HepG2 (cell line): ENCODE data around the gene PPP1R12C.

ENCODE experiments used
- CREM ChIP-seq, 2 experiments: sonication (generic) in 1 of 2; formaldehyde crosslinking in 1 of 2; IDR thresholded peaks; 2 replicates each; pipeline versions ENCODE4 v1.4.0 to v1.6.1; 2016 to 2020; ENCODE audit warnings: antibody characterized with exemption in 1 of 2, mild to moderate bottlenecking in 1 of 2, missing genetic modification reagents in 1 of 2
- EZH2 ChIP-seq: conservative IDR thresholded peaks from 2 replicates; pipeline ENCODE4 v1.6.1; 2012; ENCODE audit warnings: mild to moderate bottlenecking, low read depth, low read length, moderate library complexity
- KMT2A ChIP-seq: sonication (generic); formaldehyde crosslinking; IDR thresholded peaks from 2 replicates; pipeline ENCODE4 v1.4.0; 2020; ENCODE audit warnings: missing genetic modification reagents
- MXD4 ChIP-seq: IDR thresholded peaks from 2 replicates; pipeline ENCODE4 v1.6.1; 2016; ENCODE audit warnings: mild to moderate bottlenecking, missing biosample characterization, missing genetic modification reagents
- RBM22 ChIP-seq: fragments of 200-400 bp; formaldehyde crosslinking; optimal IDR thresholded peaks from 2 replicates; pipeline ENCODE3; 2017; ENCODE audit warnings: mild to moderate bottlenecking, low read length, moderate library complexity
- SMAD3 ChIP-seq: sonication (generic); formaldehyde crosslinking; IDR thresholded peaks from 2 replicates; pipeline ENCODE4 v1.4.0; 2020; ENCODE audit warnings: missing genetic modification reagents
- XBP1 ChIP-seq: sonication (generic); formaldehyde crosslinking; IDR thresholded peaks from 2 replicates; pipeline ENCODE4 v1.5.0; 2020; ENCODE audit warnings: missing genetic modification reagents
- ZBTB33 ChIP-seq: sonication (generic); formaldehyde crosslinking; IDR thresholded peaks from 2 replicates; pipeline ENCODE4 v1.4.0; 2020; ENCODE audit warnings: missing genetic modification reagents
- TF ChIP-seq, protein P1 (sequence below): sonication (generic); formaldehyde crosslinking; IDR thresholded peaks from 2 replicates; pipeline ENCODE4 v1.4.0; 2020; ENCODE audit warnings: low read depth, missing genetic modification reagents
- TF ChIP-seq, protein P2 (sequence below): sonication (generic); formaldehyde crosslinking; IDR thresholded peaks from 2 replicates; pipeline ENCODE4 v1.5.0; 2020; ENCODE audit warnings: mild to moderate bottlenecking, missing genetic modification reagents, moderate library complexity

DNA sequence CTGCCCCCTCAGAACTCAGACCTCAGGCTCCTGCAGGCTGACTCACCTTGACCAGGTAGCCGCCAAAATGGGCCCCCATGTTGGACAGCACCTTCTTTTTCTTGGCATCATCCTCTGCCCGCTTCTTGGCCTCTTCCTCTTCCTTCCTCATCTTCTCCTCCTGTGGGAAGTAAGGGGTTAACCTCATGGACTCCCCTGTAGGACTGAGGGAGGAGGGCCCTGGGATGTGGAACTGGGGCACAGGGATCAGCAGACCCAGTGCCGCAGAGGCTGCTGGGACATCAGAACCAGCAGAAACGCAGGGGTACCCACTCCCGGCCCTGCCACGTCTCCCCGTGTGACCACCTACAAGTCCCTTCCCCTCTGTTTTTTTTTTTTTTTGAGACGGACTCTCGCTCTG lies 20.5 kb upstream of the PPP1R12C start:
- TF ChIP-seq CREM (IDR thresholded peaks at IDR 0.05) (no peak), CREM (CRISPR knock-in tag; IDR thresholded peaks at IDR 0.05) (no peak), RBM22 (no peak), MXD4 (CRISPR knock-in tag) (no peak), XBP1 (no peak), EZH2 (no peak), KMT2A (no peak), SMAD3 (CRISPR knock-in tag) (no peak), ZBTB33 (CRISPR knock-in tag) (no peak)
- TF ChIP-seq, protein P1, sequence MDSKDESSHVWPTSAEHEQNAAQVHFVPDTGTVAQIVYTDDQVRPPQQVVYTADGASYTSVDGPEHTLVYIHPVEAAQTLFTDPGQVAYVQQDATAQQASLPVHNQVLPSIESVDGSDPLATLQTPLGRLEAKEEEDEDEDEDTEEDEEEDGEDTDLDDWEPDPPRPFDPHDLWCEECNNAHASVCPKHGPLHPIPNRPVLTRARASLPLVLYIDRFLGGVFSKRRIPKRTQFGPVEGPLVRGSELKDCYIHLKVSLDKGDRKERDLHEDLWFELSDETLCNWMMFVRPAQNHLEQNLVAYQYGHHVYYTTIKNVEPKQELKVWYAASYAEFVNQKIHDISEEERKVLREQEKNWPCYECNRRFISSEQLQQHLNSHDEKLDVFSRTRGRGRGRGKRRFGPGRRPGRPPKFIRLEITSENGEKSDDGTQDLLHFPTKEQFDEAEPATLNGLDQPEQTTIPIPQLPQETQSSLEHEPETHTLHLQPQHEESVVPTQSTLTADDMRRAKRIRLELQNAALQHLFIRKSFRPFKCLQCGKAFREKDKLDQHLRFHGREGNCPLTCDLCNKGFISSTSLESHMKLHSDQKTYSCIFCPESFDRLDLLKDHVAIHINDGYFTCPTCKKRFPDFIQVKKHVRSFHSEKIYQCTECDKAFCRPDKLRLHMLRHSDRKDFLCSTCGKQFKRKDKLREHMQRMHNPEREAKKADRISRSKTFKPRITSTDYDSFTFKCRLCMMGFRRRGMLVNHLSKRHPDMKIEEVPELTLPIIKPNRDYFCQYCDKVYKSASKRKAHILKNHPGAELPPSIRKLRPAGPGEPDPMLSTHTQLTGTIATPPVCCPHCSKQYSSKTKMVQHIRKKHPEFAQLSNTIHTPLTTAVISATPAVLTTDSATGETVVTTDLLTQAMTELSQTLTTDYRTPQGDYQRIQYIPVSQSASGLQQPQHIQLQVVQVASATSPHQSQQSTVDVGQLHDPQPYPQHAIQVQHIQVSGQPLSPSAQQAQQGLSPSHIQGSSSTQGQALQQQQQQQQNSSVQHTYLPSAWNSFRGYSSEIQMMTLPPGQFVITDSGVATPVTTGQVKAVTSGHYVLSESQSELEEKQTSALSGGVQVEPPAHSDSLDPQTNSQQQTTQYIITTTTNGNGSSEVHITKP: no peak
- TF ChIP-seq, protein P2, sequence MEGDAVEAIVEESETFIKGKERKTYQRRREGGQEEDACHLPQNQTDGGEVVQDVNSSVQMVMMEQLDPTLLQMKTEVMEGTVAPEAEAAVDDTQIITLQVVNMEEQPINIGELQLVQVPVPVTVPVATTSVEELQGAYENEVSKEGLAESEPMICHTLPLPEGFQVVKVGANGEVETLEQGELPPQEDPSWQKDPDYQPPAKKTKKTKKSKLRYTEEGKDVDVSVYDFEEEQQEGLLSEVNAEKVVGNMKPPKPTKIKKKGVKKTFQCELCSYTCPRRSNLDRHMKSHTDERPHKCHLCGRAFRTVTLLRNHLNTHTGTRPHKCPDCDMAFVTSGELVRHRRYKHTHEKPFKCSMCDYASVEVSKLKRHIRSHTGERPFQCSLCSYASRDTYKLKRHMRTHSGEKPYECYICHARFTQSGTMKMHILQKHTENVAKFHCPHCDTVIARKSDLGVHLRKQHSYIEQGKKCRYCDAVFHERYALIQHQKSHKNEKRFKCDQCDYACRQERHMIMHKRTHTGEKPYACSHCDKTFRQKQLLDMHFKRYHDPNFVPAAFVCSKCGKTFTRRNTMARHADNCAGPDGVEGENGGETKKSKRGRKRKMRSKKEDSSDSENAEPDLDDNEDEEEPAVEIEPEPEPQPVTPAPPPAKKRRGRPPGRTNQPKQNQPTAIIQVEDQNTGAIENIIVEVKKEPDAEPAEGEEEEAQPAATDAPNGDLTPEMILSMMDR: no peak
